Measurements from ENCODE around the gene RUNX2. TPM values are rescaled to one million over a fixed set of nuclear protein-coding genes. Genes with fewer than 3 reads are reported as not detected.

Gene RUNX2
- total RNA-seq, 3 donors from 2014 or later = 2.7 to 7.3 (median 7.2) TPM

GRCh38 chr6:45438849-45439406 is 110.8 kb downstream of the RUNX2 start:
- H3K27ac ChIP-seq = peak overlapping the region in 1 of 2 donors; percentile 17
- DNase-seq (ENCODE audit: low spot score in 2 of 2) = no peak
- TF ChIP-seq CTCF (IDR thresholded peaks at IDR 0.05) = no peak
- TF ChIP-seq POLR2A (IDR thresholded peaks at IDR 0.05) = no peak
- TF ChIP-seq POLR2AphosphoS5 (IDR thresholded peaks at IDR 0.05) = no peak
- H3K27me3 ChIP-seq = no peaks in the 10 kb centered on the region
- intact Hi-C loops (cut with DNase I; ENCODE audit: low total_unique reads) = no loop called here
- no peaks in the 10 kb centered on the region for H3K36me3 ChIP-seq
- no peaks in the 10 kb centered on the region for H3K9me3 ChIP-seq
- H3K4me3 ChIP-seq = no peak overlapping the region
- peaks cover 0 to 2% of the 10 kb centered on the region in 2 donors for H3K4me1 ChIP-seq

GRCh38 chr6:45439459-45439858 is 111.3 kb downstream of the RUNX2 start:
- Histone ChIP-seq H3K4me3 (no peak overlapping the region), H3K36me3 (no peaks in the 10 kb centered on the region), H3K4me1 (peaks cover 0 to 2% of the 10 kb centered on the region in 2 donors), H3K27ac (peak overlapping the region in 1 of 2 donors; percentile 17), H3K27me3 (no peaks in the 10 kb centered on the region), H3K9me3 (no peaks in the 10 kb centered on the region)
- intact Hi-C loops (cut with DNase I; ENCODE audit: low total_unique reads) = no loop called here
- TF ChIP-seq POLR2A (IDR thresholded peaks at IDR 0.05) (no peak), CTCF (IDR thresholded peaks at IDR 0.05) (no peak), POLR2AphosphoS5 (IDR thresholded peaks at IDR 0.05) (no peak)
- DNase-seq (ENCODE audit: low spot score in 2 of 2) = no peak

- Histone ChIP-seq H3K9me3 (no peaks in the 10 kb centered on the region), H3K36me3 (no peaks in the 10 kb centered on the region), H3K27me3 (no peaks in the 10 kb centered on the region), H3K27ac (no peak overlapping the region), H3K4me1 (peaks cover 0 to 2% of the 10 kb centered on the region in 2 donors), H3K4me3 (no peak overlapping the region)
- TF ChIP-seq CTCF (IDR thresholded peaks at IDR 0.05) (no peak), POLR2AphosphoS5 (IDR thresholded peaks at IDR 0.05) (no peak), POLR2A (IDR thresholded peaks at IDR 0.05) (no peak)
- no peak for DNase-seq (ENCODE audit: low spot score in 2 of 2)
- intact Hi-C loops (cut with DNase I; ENCODE audit: low total_unique reads) = no loop called here
Observed at GRCh38 chr6:45439861-45440388, 111.8 kb downstream of the RUNX2 start.

- no peak for TF ChIP-seq POLR2AphosphoS5 (IDR thresholded peaks at IDR 0.05)
- no peak for TF ChIP-seq CTCF (IDR thresholded peaks at IDR 0.05)
- TF ChIP-seq POLR2A (IDR thresholded peaks at IDR 0.05) = no peak
- no peak for DNase-seq (ENCODE audit: low spot score in 2 of 2)
- intact Hi-C loops (cut with DNase I; ENCODE audit: low total_unique reads) = no loop called here
- H3K4me3 ChIP-seq = no peak overlapping the region
- no peaks in the 10 kb centered on the region for H3K27me3 ChIP-seq
- peaks cover 6 to 10% of the 10 kb centered on the region in 2 donors for H3K4me1 ChIP-seq
- H3K9me3 ChIP-seq = no peaks in the 10 kb centered on the region
- H3K27ac ChIP-seq = no peak overlapping the region
- no peaks in the 10 kb centered on the region for H3K36me3 ChIP-seq
Observed at GRCh38 chr6:45441851-45442453, 113.8 kb downstream of the RUNX2 start.

- intact Hi-C loops (cut with DNase I; ENCODE audit: low total_unique reads) = no loop called here
- Histone ChIP-seq H3K36me3 (no peaks in the 10 kb centered on the region), H3K4me1 (peaks cover 6 to 10% of the 10 kb centered on the region in 2 donors), H3K27ac (no peak overlapping the region), H3K4me3 (no peak overlapping the region), H3K9me3 (no peaks in the 10 kb centered on the region), H3K27me3 (no peaks in the 10 kb centered on the region)
- no peak for DNase-seq (ENCODE audit: low spot score in 2 of 2)
- TF ChIP-seq POLR2A (IDR thresholded peaks at IDR 0.05) = no peak
- TF ChIP-seq CTCF (IDR thresholded peaks at IDR 0.05) = no peak
- TF ChIP-seq POLR2AphosphoS5 (IDR thresholded peaks at IDR 0.05) = no peak
Observed at GRCh38 chr6:45442716-45443115, 114.6 kb downstream of the RUNX2 start.

Measured in breast epithelium (tissue), 4 donors.